Measurements from ENCODE around the gene MARCHF3. TPM values are rescaled to one million over a fixed set of nuclear protein-coding genes. Genes with fewer than 3 reads are reported as not detected.

The MARCHF3 gene
- total and polyA plus RNA-seq, 2 of the 13 experiments (the other 11 are each of a cell fraction or from before 2014, with no cell fraction given) = 4.8 to 11.9 TPM

DNA sequence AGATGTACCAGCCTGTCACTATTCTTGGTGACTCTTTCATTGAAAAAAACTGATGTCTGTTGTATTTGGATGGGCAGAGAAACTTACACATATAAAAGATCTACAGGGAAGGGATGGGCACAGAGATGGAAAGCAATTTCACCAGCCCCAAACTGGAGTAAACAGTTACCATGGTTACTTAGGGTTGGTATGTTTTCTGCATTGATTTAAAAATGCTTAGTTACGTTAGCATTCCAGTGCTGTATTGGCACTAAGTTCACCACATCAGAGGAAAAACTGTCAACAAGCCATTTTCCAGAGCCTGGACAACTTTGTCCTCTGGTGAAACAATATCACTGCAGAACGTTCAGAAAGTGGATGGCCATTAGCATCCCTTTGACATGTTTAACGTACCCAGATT lies 28.0 kb downstream of the MARCHF3 start:
- BruUV-seq (replicated peaks) = no TSS peak
- peak overlapping the region; percentile 60 for H3K27ac ChIP-seq (ENCODE audit: extremely low read length, insufficient read depth, low read length)
- ATAC-seq (peak; percentile 89), DNase-seq (ENCODE audit: low spot score) (peak; percentile 17), FAIRE-seq (no peak)
- POLR2A ChIA-PET = no interaction called here
- no peak overlapping the region for H3K4me3 ChIP-seq (replicated peaks in 1 of 3; ENCODE audit: insufficient read depth in 1 of 3, low read depth in 2 of 3, low read length in 3 of 3)
- intact Hi-C loops (cut with micrococcal nuclease; ENCODE audit: unreplicated experiment) (no loop called here), in situ Hi-C loops (cut with HindIII; ENCODE audit: extremely low pct_ligation_motif_present, low pct_unique_long_range_greater_than_20kb) (no loop called here)
- CTCF ChIA-PET (ENCODE audit: low intra/inter-chr PET ratio, low total read pairs) = no interaction called here
- no peaks in the 10 kb centered on the region for H3K27me3 ChIP-seq (ENCODE audit: control insufficient read depth in 1 of 2, insufficient read depth in 2 of 2, low read length in 2 of 2)
- no peaks in the 10 kb centered on the region for H3K9me3 ChIP-seq (ENCODE audit: low read length)
- 17% methylated on average over 3 of the region's 3 CpGs for WGBS (ENCODE audit: low lambda C conversion rate)
- H2AFZ ChIP-seq (ENCODE audit: low read length) = no peak overlapping the region
- H3K9ac ChIP-seq (ENCODE audit: insufficient read depth, low read depth, low read length) = no peak overlapping the region
- no peaks in the 10 kb centered on the region for H4K20me1 ChIP-seq (ENCODE audit: insufficient read depth, low read length)
- H3K36me3 ChIP-seq (replicated peaks in 1 of 2; ENCODE audit: control insufficient read depth in 1 of 2, insufficient read depth in 2 of 2, low read length in 2 of 2) = no peaks in the 10 kb centered on the region
- H3K4me2 ChIP-seq (ENCODE audit: low read depth, low read length) = 0 out of 2 replicates have a peak overlapping the region, but pooled peaks have one; percentile 4
- H3K4me1 ChIP-seq (ENCODE audit: insufficient read depth, low read length) = peaks cover 32% of the 10 kb centered on the region
- no peaks in the 10 kb centered on the region for H3K79me2 ChIP-seq (ENCODE audit: insufficient read depth, low read length)
- TF ChIP-seq TEAD3 (CRISPR knock-in tag; optimal IDR thresholded peaks at IDR 0.05; ENCODE audit: borderline replicate concordance) (peak; percentile 62), TCF7 (IDR thresholded peaks at IDR 0.05; ENCODE audit: low read depth) (peak; percentile 39; the same call in 1 of the 2 replicates), GATA4 (IDR thresholded peaks at IDR 0.05; ENCODE audit: borderline replicate concordance, low read depth) (no peak), MAFK (conservative IDR thresholded peaks at IDR 0.05 in 1 of 2, IDR thresholded peaks at IDR 0.05 in 1 of 2; ENCODE audit: low read length in 2 of 2) (peak; percentile 30 to 55; a peak in 2 of 4 replicates), TBX3 (IDR thresholded peaks at IDR 0.05; ENCODE audit: borderline replicate concordance) (peak; percentile 71; the same call in 1 of the 2 replicates), ZNF547 (CRISPR knock-in tag; IDR thresholded peaks at IDR 0.05) (no peak), ZNF329 (CRISPR knock-in tag; IDR thresholded peaks at IDR 0.05; ENCODE audit: low read depth) (no peak), FOXP1 (IDR thresholded peaks at IDR 0.05) (peak; percentile 77), FOXP1 (CRISPR knock-in tag; IDR thresholded peaks at IDR 0.05) (peak; percentile 31; the same call in 1 of the 2 replicates), RFX1 (IDR thresholded peaks at IDR 0.05) (peak; percentile 80), RFX5 (IDR thresholded peaks at IDR 0.05; ENCODE audit: low read depth, low read length) (peak; percentile 18; the same call in 1 of the 2 replicates), CENPT (CRISPR knock-in tag; IDR thresholded peaks at IDR 0.05; ENCODE audit: low read depth) (no peak), ZNF749 (CRISPR knock-in tag; IDR thresholded peaks at IDR 0.05; ENCODE audit: borderline replicate concordance) (no peak), SRSF9 (IDR thresholded peaks at IDR 0.05; ENCODE audit: borderline replicate concordance, insufficient read depth, low read depth, low read length, poor library complexity, severe bottlenecking) (no peak), MLLT10 (CRISPR knock-in tag; IDR thresholded peaks at IDR 0.05) (no peak), TCF12 (IDR thresholded peaks at IDR 0.05) (no peak), TCF12 (CRISPR knock-in tag; IDR thresholded peaks at IDR 0.05) (no peak)
- TF ChIP-seq, protein P1, sequence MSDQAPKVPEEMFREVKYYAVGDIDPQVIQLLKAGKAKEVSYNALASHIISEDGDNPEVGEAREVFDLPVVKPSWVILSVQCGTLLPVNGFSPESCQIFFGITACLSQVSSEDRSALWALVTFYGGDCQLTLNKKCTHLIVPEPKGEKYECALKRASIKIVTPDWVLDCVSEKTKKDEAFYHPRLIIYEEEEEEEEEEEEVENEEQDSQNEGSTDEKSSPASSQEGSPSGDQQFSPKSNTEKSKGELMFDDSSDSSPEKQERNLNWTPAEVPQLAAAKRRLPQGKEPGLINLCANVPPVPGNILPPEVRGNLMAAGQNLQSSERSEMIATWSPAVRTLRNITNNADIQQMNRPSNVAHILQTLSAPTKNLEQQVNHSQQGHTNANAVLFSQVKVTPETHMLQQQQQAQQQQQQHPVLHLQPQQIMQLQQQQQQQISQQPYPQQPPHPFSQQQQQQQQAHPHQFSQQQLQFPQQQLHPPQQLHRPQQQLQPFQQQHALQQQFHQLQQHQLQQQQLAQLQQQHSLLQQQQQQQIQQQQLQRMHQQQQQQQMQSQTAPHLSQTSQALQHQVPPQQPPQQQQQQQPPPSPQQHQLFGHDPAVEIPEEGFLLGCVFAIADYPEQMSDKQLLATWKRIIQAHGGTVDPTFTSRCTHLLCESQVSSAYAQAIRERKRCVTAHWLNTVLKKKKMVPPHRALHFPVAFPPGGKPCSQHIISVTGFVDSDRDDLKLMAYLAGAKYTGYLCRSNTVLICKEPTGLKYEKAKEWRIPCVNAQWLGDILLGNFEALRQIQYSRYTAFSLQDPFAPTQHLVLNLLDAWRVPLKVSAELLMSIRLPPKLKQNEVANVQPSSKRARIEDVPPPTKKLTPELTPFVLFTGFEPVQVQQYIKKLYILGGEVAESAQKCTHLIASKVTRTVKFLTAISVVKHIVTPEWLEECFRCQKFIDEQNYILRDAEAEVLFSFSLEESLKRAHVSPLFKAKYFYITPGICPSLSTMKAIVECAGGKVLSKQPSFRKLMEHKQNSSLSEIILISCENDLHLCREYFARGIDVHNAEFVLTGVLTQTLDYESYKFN (CRISPR knock-in tag; conservative IDR thresholded peaks at IDR 0.05) = 0 out of 2 replicates have a peak, but pooled peaks have one; percentile 12
- TF ChIP-seq, protein P2, sequence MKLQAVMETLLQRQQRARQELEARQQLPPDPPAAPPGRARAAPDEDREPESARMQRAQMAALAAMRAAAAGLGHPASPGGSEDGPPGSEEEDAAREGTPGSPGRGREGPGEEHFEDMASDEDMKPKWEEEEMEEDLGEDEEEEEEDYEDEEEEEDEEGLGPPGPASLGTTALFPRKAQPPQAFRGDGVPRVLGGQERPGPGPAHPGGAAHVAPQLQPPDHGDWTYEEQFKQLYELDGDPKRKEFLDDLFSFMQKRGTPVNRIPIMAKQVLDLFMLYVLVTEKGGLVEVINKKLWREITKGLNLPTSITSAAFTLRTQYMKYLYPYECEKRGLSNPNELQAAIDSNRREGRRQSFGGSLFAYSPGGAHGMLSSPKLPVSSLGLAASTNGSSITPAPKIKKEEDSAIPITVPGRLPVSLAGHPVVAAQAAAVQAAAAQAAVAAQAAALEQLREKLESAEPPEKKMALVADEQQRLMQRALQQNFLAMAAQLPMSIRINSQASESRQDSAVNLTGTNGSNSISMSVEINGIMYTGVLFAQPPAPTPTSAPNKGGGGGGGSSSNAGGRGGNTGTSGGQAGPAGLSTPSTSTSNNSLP (IDR thresholded peaks at IDR 0.05; ENCODE audit: low read depth, low read length) = 0 out of 2 replicates have a peak, but pooled peaks have one; percentile 25
- TF ChIP-seq, protein P3, sequence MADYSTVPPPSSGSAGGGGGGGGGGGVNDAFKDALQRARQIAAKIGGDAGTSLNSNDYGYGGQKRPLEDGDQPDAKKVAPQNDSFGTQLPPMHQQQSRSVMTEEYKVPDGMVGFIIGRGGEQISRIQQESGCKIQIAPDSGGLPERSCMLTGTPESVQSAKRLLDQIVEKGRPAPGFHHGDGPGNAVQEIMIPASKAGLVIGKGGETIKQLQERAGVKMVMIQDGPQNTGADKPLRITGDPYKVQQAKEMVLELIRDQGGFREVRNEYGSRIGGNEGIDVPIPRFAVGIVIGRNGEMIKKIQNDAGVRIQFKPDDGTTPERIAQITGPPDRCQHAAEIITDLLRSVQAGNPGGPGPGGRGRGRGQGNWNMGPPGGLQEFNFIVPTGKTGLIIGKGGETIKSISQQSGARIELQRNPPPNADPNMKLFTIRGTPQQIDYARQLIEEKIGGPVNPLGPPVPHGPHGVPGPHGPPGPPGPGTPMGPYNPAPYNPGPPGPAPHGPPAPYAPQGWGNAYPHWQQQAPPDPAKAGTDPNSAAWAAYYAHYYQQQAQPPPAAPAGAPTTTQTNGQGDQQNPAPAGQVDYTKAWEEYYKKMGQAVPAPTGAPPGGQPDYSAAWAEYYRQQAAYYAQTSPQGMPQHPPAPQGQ (CRISPR knock-in tag; IDR thresholded peaks at IDR 0.05; ENCODE audit: borderline replicate concordance) = no peak
